H1 (cell line): ENCODE results near the gene C2orf92. TPM values are rescaled to one million over a fixed set of nuclear protein-coding genes. Genes with fewer than 3 reads are reported as not detected.
A peak's percentile ranks its signal among the peaks of the same experiment; 100 is the strongest.

Experiments
- CTCF ChIA-PET: fragments of 300-600 bp; sonication (Branson Sonifier 250); formaldehyde crosslinking; loops from one replicate; lab custom pipeline; 2021; ENCODE audit not compliant: partially characterized antibody; lab: Charles Lee
- POLR2A ChIA-PET: fragments of 300-600 bp; sonication (Branson Sonifier 250); formaldehyde crosslinking; loops from one replicate; lab custom pipeline; 2021; ENCODE audit warnings: inconsistent platforms; ENCODE audit not compliant: partially characterized antibody; lab: Charles Lee
- DNase-seq, 2 experiments: peaks; one replicate each; pipeline versions ENCODE4 v3.0.0 to v3.0.0-alpha.2; 2010 to 2022; ENCODE audit warnings: low spot score in 2 of 2, low read depth in 1 of 2, mixed read lengths in 1 of 2
- FAIRE-seq: peaks from 2 replicates; lab custom pipeline; 2011; peaks lifted over from hg19 to GRCh38; lab: Jason Lieb, UNC
- H2AFZ ChIP-seq: 2 replicates; pipeline ENCODE4 v1.8.1; 2012; ENCODE audit warnings: low read length, inconsistent platforms
- H2AK5ac ChIP-seq: 2 replicates; pipeline ENCODE4 v1.6.1; 2013; ENCODE audit warnings: low read depth, low read length
- H2BK120ac ChIP-seq: replicated peaks from 2 replicates; pipeline ENCODE3; 2013; ENCODE audit warnings: low read depth, low read length, inconsistent platforms
- H2BK12ac ChIP-seq: 2 replicates; pipeline ENCODE4 v1.6.1; 2013; ENCODE audit warnings: low read depth, low read length
- H2BK15ac ChIP-seq: 2 replicates; pipeline ENCODE4 v1.6.1; 2013; ENCODE audit warnings: low read length
- H2BK20ac ChIP-seq: 2 replicates; pipeline ENCODE4 v1.6.1; 2013; ENCODE audit warnings: low read length
- H2BK5ac ChIP-seq: 2 replicates; pipeline ENCODE4 v1.6.1; 2013; ENCODE audit warnings: low read depth, low read length
- H3K14ac ChIP-seq: 2 replicates; pipeline ENCODE4 v1.6.1; 2013; ENCODE audit warnings: inconsistent platforms; ENCODE audit not compliant: insufficient read length
- H3K18ac ChIP-seq: 2 replicates; pipeline ENCODE4 v1.6.1; 2013; ENCODE audit warnings: low read length; ENCODE audit errors: extremely low read depth
- H3K23ac ChIP-seq: 2 replicates; pipeline ENCODE4 v1.6.1; 2013; ENCODE audit warnings: inconsistent platforms; ENCODE audit not compliant: insufficient read length
- H3K23me2 ChIP-seq: 2 replicates; pipeline ENCODE4 v1.6.1; 2013; ENCODE audit warnings: low read depth, low read length
- H3K27ac ChIP-seq: 2 replicates; pipeline ENCODE4 v1.6.1; 2011; ENCODE audit warnings: low read depth, low read length, inconsistent platforms
- H3K27me3 ChIP-seq, 4 experiments: replicated peaks in 1 of 4; 1 replicate in 1 of 4; 2 replicates in 3 of 4; pipeline versions ENCODE4 v1.6.1 to v1.8.1; 2011 to 2013; ENCODE audit warnings: low read length in 3 of 4, mild to moderate bottlenecking in 3 of 4, inconsistent platforms in 2 of 4, mixed read lengths in 2 of 4, moderate library complexity in 1 of 4; ENCODE audit not compliant: control insufficient read depth in 3 of 4, insufficient read depth in 3 of 4; ENCODE audit errors: extremely low read depth in 1 of 4
- H3K36me3 ChIP-seq, 4 experiments: 2 replicates each; pipeline versions ENCODE4 v1.6.1 to v1.8.1; 2011 to 2013; ENCODE audit warnings: mild to moderate bottlenecking in 4 of 4, low read length in 3 of 4, moderate library complexity in 2 of 4, control low read depth in 1 of 4, inconsistent platforms in 1 of 4; ENCODE audit not compliant: insufficient read depth in 4 of 4, control insufficient read depth in 2 of 4
- H3K4ac ChIP-seq: replicated peaks from 2 replicates; pipeline ENCODE3; 2013; ENCODE audit warnings: low read length, low read depth, mixed read lengths, inconsistent platforms; ENCODE audit not compliant: insufficient read length
- H3K4me1 ChIP-seq, 4 experiments: replicated peaks in 1 of 4; 1 replicate in 1 of 4; 2 replicates in 3 of 4; pipeline versions ENCODE4 v1.6.1 to v1.8.1; 2011 to 2013; ENCODE audit warnings: low read length in 3 of 4, inconsistent platforms in 2 of 4, mixed read lengths in 1 of 4; ENCODE audit not compliant: insufficient read depth in 4 of 4, control insufficient read depth in 3 of 4
- H3K4me2 ChIP-seq, 2 experiments: 2 replicates each; pipeline versions ENCODE4 v1.6.1 to v1.8.1; 2011 to 2013; ENCODE audit warnings: low read depth in 2 of 2, low read length in 2 of 2, control low read depth in 1 of 2, inconsistent platforms in 1 of 2, mild to moderate bottlenecking in 1 of 2; ENCODE audit not compliant: insufficient read depth in 1 of 2
- H3K4me3 ChIP-seq, 4 experiments: fragments of 200-600, 300-600 bp in 1 of 4; sonication (generic), shearing (Covaris generic), sonication (Bioruptor Twin) in 1 of 4; 2 replicates each; pipeline versions ENCODE4 v1.5.1 to v1.8.1; 2011 to 2016; ENCODE audit warnings: low read length in 4 of 4, low read depth in 3 of 4, control low read depth in 2 of 4, inconsistent platforms in 2 of 4, mild to moderate bottlenecking in 2 of 4, mixed read lengths in 1 of 4, moderate library complexity in 1 of 4; ENCODE audit not compliant: insufficient read depth in 2 of 4; ENCODE audit errors: extremely low read depth in 1 of 4
- H3K56ac ChIP-seq: replicated peaks from 2 replicates; pipeline ENCODE3; 2013; ENCODE audit warnings: low read depth, mild to moderate bottlenecking, mixed read lengths, low read length, inconsistent platforms; ENCODE audit not compliant: insufficient read length
- H3K79me1 ChIP-seq: 2 replicates; pipeline ENCODE4 v1.6.1; 2013; ENCODE audit warnings: low read depth, low read length, control low read depth
- H3K79me2 ChIP-seq, 2 experiments: 2 replicates each; pipeline versions ENCODE4 v1.6.1 to v1.8.1; 2012 to 2013; ENCODE audit warnings: low read length in 2 of 2, mild to moderate bottlenecking in 2 of 2, inconsistent platforms in 1 of 2; ENCODE audit not compliant: insufficient read depth in 2 of 2, control insufficient read depth in 1 of 2
- H3K9ac ChIP-seq, 4 experiments: replicated peaks in 1 of 4; 1 replicate in 1 of 4; 2 replicates in 3 of 4; pipeline versions ENCODE4 v1.6.1 to v1.8.1; 2011 to 2013; ENCODE audit warnings: low read depth in 3 of 4, low read length in 3 of 4, control low read depth in 2 of 4, mild to moderate bottlenecking in 2 of 4, moderate library complexity in 2 of 4, inconsistent platforms in 1 of 4; ENCODE audit errors: extremely low read depth in 1 of 4
- H3K9me3 ChIP-seq, 2 experiments: 2 replicates each; pipeline versions ENCODE4 v1.6.1 to v1.8.1; 2012 to 2013; ENCODE audit warnings: mild to moderate bottlenecking in 2 of 2, moderate library complexity in 2 of 2, control low read depth in 1 of 2, inconsistent platforms in 1 of 2, low read depth in 1 of 2, low read length in 1 of 2, mixed read lengths in 1 of 2; ENCODE audit not compliant: insufficient read depth in 2 of 2
- H4K20me1 ChIP-seq, 2 experiments: replicated peaks in 1 of 2; 2 replicates each; pipeline versions ENCODE3 to v1.8.1; 2011 to 2013; ENCODE audit warnings: inconsistent platforms in 2 of 2, low read length in 2 of 2, mild to moderate bottlenecking in 1 of 2; ENCODE audit not compliant: insufficient read depth in 2 of 2, control insufficient read depth in 1 of 2
- H4K5ac ChIP-seq: 2 replicates; pipeline ENCODE4 v1.6.1; 2013; ENCODE audit warnings: low read length, low read depth, mixed read lengths, inconsistent platforms; ENCODE audit not compliant: insufficient read length
- H4K8ac ChIP-seq: 2 replicates; pipeline ENCODE4 v1.8.0; 2013; ENCODE audit warnings: mild to moderate bottlenecking, moderate library complexity, low read length, inconsistent platforms; ENCODE audit not compliant: insufficient read depth; ENCODE audit errors: extremely low read depth
- H4K91ac ChIP-seq: replicated peaks from 2 replicates; pipeline ENCODE3; 2013; ENCODE audit warnings: low read length, mixed read lengths, inconsistent platforms; ENCODE audit not compliant: insufficient read length
- PHF8 ChIP-seq: fragments of 200-600 bp; sonication (generic); conservative IDR thresholded peaks from 2 replicates; pipeline ENCODE4 v1.7.1; 2012; ENCODE audit warnings: low read depth, mild to moderate bottlenecking, inconsistent platforms, low read length, moderate library complexity
- POU5F1 ChIP-seq: IDR thresholded peaks from 2 replicates; pipeline ENCODE4 v1.6.1; 2011; ENCODE audit warnings: low read depth, mild to moderate bottlenecking, low read length, moderate library complexity
- RXRA ChIP-seq: IDR thresholded peaks from 2 replicates; pipeline ENCODE4 v1.6.1; 2011; ENCODE audit warnings: low read depth, mild to moderate bottlenecking, low read length, moderate library complexity; ENCODE audit not compliant: insufficient read depth
- WGBS, 2 experiments: shearing (Covaris generic) in 1 of 2; methylation state at CpG; one replicate each; pipeline versions ENCODE4 v1.1.6 to v1.1.7; 2013 to 2015; ENCODE audit warnings: low lambda C conversion rate in 2 of 2, mixed read lengths in 2 of 2, inconsistent platforms in 1 of 2, low coverage in 1 of 2, missing lambda C conversion rate in 1 of 2; ENCODE audit not compliant: insufficient replicate concordance in 2 of 2, insufficient coverage in 1 of 2, insufficient read length in 1 of 2; ENCODE audit errors: extremely low coverage in 1 of 2, missing lambda C conversion rate in 1 of 2; 5-methylcytosine and 5-hydroxymethylcytosine counted together
- polyA plus RNA-seq, 7 experiments: library from polyadenylated mRNA; depleted of rRNA in 3 of 7; stranded (reverse) in 5 of 7; unstranded in 2 of 7; fragments of >200 nt in 5 of 7; fragments of 200-250 nt in 2 of 7; gene quantifications; 1 replicate in 5 of 7; 2 replicates in 1 of 7; 4 replicates in 1 of 7; pipeline versions ENCODE4 v1.2.1 to v1.2.3, GENCODE V29; 2011 to 2013; ENCODE audit warnings: missing spikeins in 2 of 7, mixed read lengths in 2 of 7
- total RNA-seq: library from RNA; stranded (reverse); fragmentation: NEBNext Ultra II Directional; extraction: Animal tissue kit (Norgen Biotek cat#: 25700); gene quantifications from 2 replicates; pipeline ENCODE4 v1.2.1, GENCODE V29; 2021

C2orf92 gene
- total and polyA plus RNA-seq, 2 of the 8 experiments (the other 6 are each of a cell fraction or from before 2014, with no cell fraction given) = 2.3 to 3.7 TPM

GRCh38 chr2:97663962-97664635, 5.4 kb upstream of the C2orf92 start, which contains the start of gene ACTR1B:
Gene ACTR1B (minus strand): TSS chr2:97664044. CDS start chr2:97663890, 154 bp downstream.
- Histone ChIP-seq H3K27me3 (no peaks in the 10 kb centered on the region), H3K9me3 (no peaks in the 10 kb centered on the region), H3K79me2 (peaks cover 0 to 25% of the 10 kb centered on the region in 2 experiments; a peak in 2 of 4 replicates), H3K27ac (peak within 1 kb of the TSS; percentile 87), H2BK5ac (peak within 1 kb of the TSS; percentile 88), H2AK5ac (no peak within 1 kb of the TSS), H3K4me2 (peak within 1 kb of the TSS; percentile 94 to 95), H3K23ac (no peak within 1 kb of the TSS), H3K79me1 (peaks cover 8% of the 10 kb centered on the region), H3K4me3 (peak within 1 kb of the TSS; percentile 76 to 82 (median 79)), H4K91ac (peak within 1 kb of the TSS; percentile 81), H4K8ac (peak within 1 kb of the TSS; percentile 96; the same call in 1 of the 2 replicates), H3K36me3 (peaks cover 0 to 4% (median 2%) of the 10 kb centered on the region in 4 experiments; a peak in 2 of 8 replicates), H3K14ac (no peak within 1 kb of the TSS), H4K5ac (peak within 1 kb of the TSS; percentile 97), H2BK15ac (no peak within 1 kb of the TSS), H4K20me1 (peaks cover 0 to 8% of the 10 kb centered on the region in 2 experiments), H3K4ac (peak within 1 kb of the TSS; percentile 38), H2AFZ (peak within 1 kb of the TSS; percentile 43; the same call in 1 of the 2 replicates), H3K56ac (peak within 1 kb of the TSS; percentile 69), H3K23me2 (peaks cover 7% of the 10 kb centered on the region), H3K18ac (peak within 1 kb of the TSS; percentile 78), H2BK12ac (no peak within 1 kb of the TSS; the same call in 1 of the 2 replicates), H3K4me1 (peaks cover 0 to 9% (median 7%) of the 10 kb centered on the region in 4 experiments; a peak in 4 of 7 replicates), H2BK120ac (no peak within 1 kb of the TSS), H3K9ac (peak within 1 kb of the TSS; percentile 75 to 94 (median 82)), H2BK20ac (no peak within 1 kb of the TSS)
- POLR2A ChIA-PET = interaction anchor here (1.0 to 7.9 kb wide), 15 partner anchors 9 to 316 kb away, joined by 3 to 102 read pairs (median 4); partner anchors contain the start of gene COX5B
- DNase-seq = peak; percentile 95 to 97
- WGBS, 2 experiments = 0% methylated on average over 42 of the region's 60 CpGs; no CpG with 5 or more reads in 1 of the 2 experiments
- CTCF ChIA-PET = interaction anchor here (0.9 to 8.2 kb wide), 14 partner anchors 9 to 1596 kb away, joined by 3 to 132 read pairs (median 8); partner anchors contain the start of gene COX5B
- no peak for FAIRE-seq
- TF ChIP-seq POU5F1 = no peak
- peak; percentile 62 for TF ChIP-seq PHF8
- TF ChIP-seq RXRA = no peak
